Esophagus squamous epithelium (tissue), 4 donors: ENCODE data around the gene RHOC.

ENCODE experiments used
- CTCF ChIP-seq, 6 experiments: fragments of 450-650 bp in 4 of 6; fragments of 200-600 bp in 2 of 6; sonication (generic) in 2 of 6; IDR thresholded peaks; one replicate each; pipeline ENCODE4 v1.5.1; 2016 to 2019; ENCODE audit warnings: antibody characterized with exemption in 6 of 6, mild to moderate bottlenecking in 4 of 6, moderate library complexity in 4 of 6
- POLR2A ChIP-seq, 4 donors: fragments of 450-650 bp; IDR thresholded peaks; one replicate each; pipeline ENCODE4 v1.6.1; 2017; ENCODE audit warnings: antibody characterized with exemption in 4 of 4, mild to moderate bottlenecking in 4 of 4, moderate library complexity in 3 of 4

GRCh38 chr1:112712701-112713128 lies 5.8 kb upstream of the RHOC start:
- TF ChIP-seq CTCF (IDR thresholded peaks at IDR 0.05): no peak
- no peak for TF ChIP-seq POLR2A (IDR thresholded peaks at IDR 0.05)
